ENCODE measurements around the gene SLC49A3. TPM values are rescaled to one million over a fixed set of nuclear protein-coding genes. Genes with fewer than 3 reads are reported as not detected.

SLC49A3 gene
- total and polyA plus RNA-seq, 2 of the 13 experiments (the other 11 are each of a cell fraction or from before 2014, with no cell fraction given) = 0.07 to 0.17 TPM

- TF ChIP-seq ZGPAT (CRISPR knock-in tag; IDR thresholded peaks at IDR 0.05) = no peak
- TF ChIP-seq, protein P1, sequence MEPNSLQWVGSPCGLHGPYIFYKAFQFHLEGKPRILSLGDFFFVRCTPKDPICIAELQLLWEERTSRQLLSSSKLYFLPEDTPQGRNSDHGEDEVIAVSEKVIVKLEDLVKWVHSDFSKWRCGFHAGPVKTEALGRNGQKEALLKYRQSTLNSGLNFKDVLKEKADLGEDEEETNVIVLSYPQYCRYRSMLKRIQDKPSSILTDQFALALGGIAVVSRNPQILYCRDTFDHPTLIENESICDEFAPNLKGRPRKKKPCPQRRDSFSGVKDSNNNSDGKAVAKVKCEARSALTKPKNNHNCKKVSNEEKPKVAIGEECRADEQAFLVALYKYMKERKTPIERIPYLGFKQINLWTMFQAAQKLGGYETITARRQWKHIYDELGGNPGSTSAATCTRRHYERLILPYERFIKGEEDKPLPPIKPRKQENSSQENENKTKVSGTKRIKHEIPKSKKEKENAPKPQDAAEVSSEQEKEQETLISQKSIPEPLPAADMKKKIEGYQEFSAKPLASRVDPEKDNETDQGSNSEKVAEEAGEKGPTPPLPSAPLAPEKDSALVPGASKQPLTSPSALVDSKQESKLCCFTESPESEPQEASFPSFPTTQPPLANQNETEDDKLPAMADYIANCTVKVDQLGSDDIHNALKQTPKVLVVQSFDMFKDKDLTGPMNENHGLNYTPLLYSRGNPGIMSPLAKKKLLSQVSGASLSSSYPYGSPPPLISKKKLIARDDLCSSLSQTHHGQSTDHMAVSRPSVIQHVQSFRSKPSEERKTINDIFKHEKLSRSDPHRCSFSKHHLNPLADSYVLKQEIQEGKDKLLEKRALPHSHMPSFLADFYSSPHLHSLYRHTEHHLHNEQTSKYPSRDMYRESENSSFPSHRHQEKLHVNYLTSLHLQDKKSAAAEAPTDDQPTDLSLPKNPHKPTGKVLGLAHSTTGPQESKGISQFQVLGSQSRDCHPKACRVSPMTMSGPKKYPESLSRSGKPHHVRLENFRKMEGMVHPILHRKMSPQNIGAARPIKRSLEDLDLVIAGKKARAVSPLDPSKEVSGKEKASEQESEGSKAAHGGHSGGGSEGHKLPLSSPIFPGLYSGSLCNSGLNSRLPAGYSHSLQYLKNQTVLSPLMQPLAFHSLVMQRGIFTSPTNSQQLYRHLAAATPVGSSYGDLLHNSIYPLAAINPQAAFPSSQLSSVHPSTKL (CRISPR knock-in tag; IDR thresholded peaks at IDR 0.05) = peak; percentile 36; the same call in 1 of the 2 replicates
- 0 out of 2 replicates have a peak, but pooled peaks have one; percentile 22 for TF ChIP-seq RAD21 (CRISPR knock-in tag; IDR thresholded peaks at IDR 0.05)
- no peak for TF ChIP-seq LCORL (IDR thresholded peaks at IDR 0.05)
- TF ChIP-seq LCORL (CRISPR knock-in tag; IDR thresholded peaks at IDR 0.05) = no peak
- no peak for TF ChIP-seq GFI1 (CRISPR knock-in tag; IDR thresholded peaks at IDR 0.05; ENCODE audit: borderline replicate concordance)
- TF ChIP-seq SAP130 (CRISPR knock-in tag; IDR thresholded peaks at IDR 0.05; ENCODE audit: low read depth) = peak; percentile 34; the same call in 1 of the 2 replicates
- no peak for TF ChIP-seq SIN3A (IDR thresholded peaks at IDR 0.05; ENCODE audit: borderline replicate concordance, low read depth, low read length)
- TF ChIP-seq HOXA7 (CRISPR knock-in tag; IDR thresholded peaks at IDR 0.05) = 0 out of 2 replicates have a peak, but pooled peaks have one; percentile 39
- no peak for TF ChIP-seq POLR2A (IDR thresholded peaks at IDR 0.05; ENCODE audit: insufficient read depth in 1 of 2, low read depth in 2 of 2, low read length in 2 of 2)
- TF ChIP-seq SKI (IDR thresholded peaks at IDR 0.05; ENCODE audit: partially characterized antibody) = no peak
- no peak for TF ChIP-seq ZSCAN31 (CRISPR knock-in tag; IDR thresholded peaks at IDR 0.05; ENCODE audit: low read depth)
- no peak for TF ChIP-seq NFYC (CRISPR knock-in tag; IDR thresholded peaks at IDR 0.05)
- no peak for TF ChIP-seq ZNF510 (CRISPR knock-in tag; IDR thresholded peaks at IDR 0.05; ENCODE audit: low read depth)
- TF ChIP-seq ZC3H4 (CRISPR knock-in tag; IDR thresholded peaks at IDR 0.05; ENCODE audit: borderline replicate concordance) = no peak
- TF ChIP-seq MBD4 (IDR thresholded peaks at IDR 0.05; ENCODE audit: borderline replicate concordance, low read length) = no peak
- TF ChIP-seq, protein P2, sequence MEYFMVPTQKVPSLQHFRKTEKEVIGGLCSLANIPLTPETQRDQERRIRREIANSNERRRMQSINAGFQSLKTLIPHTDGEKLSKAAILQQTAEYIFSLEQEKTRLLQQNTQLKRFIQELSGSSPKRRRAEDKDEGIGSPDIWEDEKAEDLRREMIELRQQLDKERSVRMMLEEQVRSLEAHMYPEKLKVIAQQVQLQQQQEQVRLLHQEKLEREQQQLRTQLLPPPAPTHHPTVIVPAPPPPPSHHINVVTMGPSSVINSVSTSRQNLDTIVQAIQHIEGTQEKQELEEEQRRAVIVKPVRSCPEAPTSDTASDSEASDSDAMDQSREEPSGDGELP (IDR thresholded peaks at IDR 0.05; ENCODE audit: borderline replicate concordance, low read depth) = peak; percentile 39; the same call in 1 of the 2 replicates
- TF ChIP-seq ZNF335 (CRISPR knock-in tag; IDR thresholded peaks at IDR 0.05) = no peak
- TF ChIP-seq, protein P3, sequence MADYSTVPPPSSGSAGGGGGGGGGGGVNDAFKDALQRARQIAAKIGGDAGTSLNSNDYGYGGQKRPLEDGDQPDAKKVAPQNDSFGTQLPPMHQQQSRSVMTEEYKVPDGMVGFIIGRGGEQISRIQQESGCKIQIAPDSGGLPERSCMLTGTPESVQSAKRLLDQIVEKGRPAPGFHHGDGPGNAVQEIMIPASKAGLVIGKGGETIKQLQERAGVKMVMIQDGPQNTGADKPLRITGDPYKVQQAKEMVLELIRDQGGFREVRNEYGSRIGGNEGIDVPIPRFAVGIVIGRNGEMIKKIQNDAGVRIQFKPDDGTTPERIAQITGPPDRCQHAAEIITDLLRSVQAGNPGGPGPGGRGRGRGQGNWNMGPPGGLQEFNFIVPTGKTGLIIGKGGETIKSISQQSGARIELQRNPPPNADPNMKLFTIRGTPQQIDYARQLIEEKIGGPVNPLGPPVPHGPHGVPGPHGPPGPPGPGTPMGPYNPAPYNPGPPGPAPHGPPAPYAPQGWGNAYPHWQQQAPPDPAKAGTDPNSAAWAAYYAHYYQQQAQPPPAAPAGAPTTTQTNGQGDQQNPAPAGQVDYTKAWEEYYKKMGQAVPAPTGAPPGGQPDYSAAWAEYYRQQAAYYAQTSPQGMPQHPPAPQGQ (CRISPR knock-in tag; IDR thresholded peaks at IDR 0.05; ENCODE audit: borderline replicate concordance) = no peak
- no peak for TF ChIP-seq ATRX (CRISPR knock-in tag; IDR thresholded peaks at IDR 0.05; ENCODE audit: borderline replicate concordance)
Measured at GRCh38 chr4:723751-724530, 35.0 kb upstream of the SLC49A3 start (continued).
